GM19351 (cell line): ENCODE results near the gene PPP6C.
A peak's percentile ranks its signal among the peaks of the same experiment; 100 is the strongest.
"Not testable (repeated sequence)": the region's sequence is repeated elsewhere in the genome, so short reads cannot be mapped to it uniquely, and the experiment has no call there.

Experiments
- ATAC-seq: cut with Tn5 transposase; IDR thresholded peaks from one replicate; pipeline ENCODE4 v1.9.1; 2021; ENCODE audit warnings: mild to moderate bottlenecking, moderate library complexity; ENCODE audit not compliant: unreplicated experiment

Gene PPP6C

GRCh38 chr9:125183054-125183453, 6.5 kb downstream of the PPP6C start:
- no peak for ATAC-seq

GRCh38 chr9:125181756-125182155, 7.8 kb downstream of the PPP6C start:
- ATAC-seq: not testable (repeated sequence)

GRCh38 chr9:125180876-125181275, 8.7 kb downstream of the PPP6C start:
- ATAC-seq: no peak

GRCh38 chr9:125179776-125180175, 9.8 kb downstream of the PPP6C start:
- ATAC-seq: not testable (repeated sequence)

GRCh38 chr9:125177888-125178287, 11.7 kb downstream of the PPP6C start:
- no peak for ATAC-seq

- no peak for ATAC-seq
Measured at GRCh38 chr9:125176636-125177035, 13.0 kb downstream of the PPP6C start.

- ATAC-seq: no peak
Measured at GRCh38 chr9:125172031-125172755, 17.4 kb downstream of the PPP6C start.

GRCh38 chr9:125169895-125170294, 19.7 kb downstream of the PPP6C start:
- no peak for ATAC-seq

- no peak for ATAC-seq
Measured at GRCh38 chr9:125166762-125167161, 22.8 kb downstream of the PPP6C start.

- not testable (repeated sequence) for ATAC-seq
Measured at GRCh38 chr9:125162891-125163290, 26.7 kb downstream of the PPP6C start.

- ATAC-seq: no peak
Measured at GRCh38 chr9:125161284-125161918, 28.2 kb downstream of the PPP6C start.

GRCh38 chr9:125160750-125161149, 28.9 kb downstream of the PPP6C start:
- ATAC-seq: no peak

- ATAC-seq: no peak
Measured at GRCh38 chr9:125156551-125156950, 33.1 kb downstream of the PPP6C start.

GRCh38 chr9:125153712-125154367, 35.8 kb downstream of the PPP6C start:
- no peak for ATAC-seq

GRCh38 chr9:125151730-125152129, 37.9 kb downstream of the PPP6C start:
- ATAC-seq: no peak

GRCh38 chr9:125150349-125151245, 39.0 kb downstream of the PPP6C start:
- no peak for ATAC-seq

- ATAC-seq: no peak
Measured at GRCh38 chr9:125147401-125147951, 42.1 kb downstream of the PPP6C start.

- no peak for ATAC-seq
Measured at GRCh38 chr9:125146247-125146646, 43.4 kb downstream of the PPP6C start.

- no peak for ATAC-seq
Measured at GRCh38 chr9:125145425-125145824, 44.2 kb downstream of the PPP6C start.

- peak; percentile 99 for ATAC-seq
Measured at GRCh38 chr9:125143377-125144090, 46.1 kb downstream of the PPP6C start, which contains the start of gene SCAI. TSS of gene SCAI (minus strand) at chr9:125143528. CDS start at chr9:125143437, 91 bp downstream.
